ENCODE measurements around the gene KIFC3.
"Not testable (repeated sequence)": the region's sequence is repeated elsewhere in the genome, so short reads cannot be mapped to it uniquely, and the experiment has no call there.

Gene KIFC3

GRCh38 chr16:57802341-57803133 lies at the start of gene KIFC3:
Gene KIFC3, minus strand, starts transcription at chr16:57802491. Its CDS starts 4,248 bp downstream, at chr16:57798243.
- DNase-seq (ENCODE audit: low spot score), result peak; percentile 75

GRCh38 chr16:57848181-57848580 lies 45.9 kb upstream of the KIFC3 start:
- DNase-seq (ENCODE audit: low spot score), result no peak

- not testable (repeated sequence) for DNase-seq (ENCODE audit: low spot score)
Measured at GRCh38 chr16:57846931-57847330, 44.6 kb upstream of the KIFC3 start.

GRCh38 chr16:57846078-57846697 lies 43.9 kb upstream of the KIFC3 start:
- no peak for DNase-seq (ENCODE audit: low spot score)

- DNase-seq (ENCODE audit: low spot score), result no peak
Measured at GRCh38 chr16:57845115-57845514, 42.8 kb upstream of the KIFC3 start.

- DNase-seq (ENCODE audit: low spot score), result no peak
Measured at GRCh38 chr16:57844416-57845030, 42.2 kb upstream of the KIFC3 start.

- DNase-seq (ENCODE audit: low spot score), result no peak
Measured at GRCh38 chr16:57843400-57843799, 41.1 kb upstream of the KIFC3 start.

- no peak for DNase-seq (ENCODE audit: low spot score)
Measured at GRCh38 chr16:57842601-57843000, 40.3 kb upstream of the KIFC3 start.

GRCh38 chr16:57840833-57841232 lies 38.5 kb upstream of the KIFC3 start:
- no peak for DNase-seq (ENCODE audit: low spot score)

GRCh38 chr16:57838161-57838560 lies 35.9 kb upstream of the KIFC3 start:
- peak; percentile 20 for DNase-seq (ENCODE audit: low spot score)

GRCh38 chr16:57837305-57838125 lies 35.2 kb upstream of the KIFC3 start:
- DNase-seq (ENCODE audit: low spot score), result no peak

GRCh38 chr16:57835439-57835838 lies 33.1 kb upstream of the KIFC3 start:
- DNase-seq (ENCODE audit: low spot score), result not testable (repeated sequence)

- DNase-seq (ENCODE audit: low spot score), result no peak
Measured at GRCh38 chr16:57834936-57835335, 32.6 kb upstream of the KIFC3 start.

- no peak for DNase-seq (ENCODE audit: low spot score)
Measured at GRCh38 chr16:57830890-57831484, 28.7 kb upstream of the KIFC3 start.

GRCh38 chr16:57829969-57830360 lies 27.7 kb upstream of the KIFC3 start:
- no peak for DNase-seq (ENCODE audit: low spot score)

- DNase-seq (ENCODE audit: low spot score), result no peak
Measured at GRCh38 chr16:57828272-57829161, 26.2 kb upstream of the KIFC3 start.

GRCh38 chr16:57826706-57827625 lies 24.7 kb upstream of the KIFC3 start:
- no peak for DNase-seq (ENCODE audit: low spot score)

GRCh38 chr16:57826052-57826451 lies 23.8 kb upstream of the KIFC3 start:
- DNase-seq (ENCODE audit: low spot score), result no peak

GRCh38 chr16:57825298-57826044 lies 23.2 kb upstream of the KIFC3 start:
- DNase-seq (ENCODE audit: low spot score), result no peak
